ACC112 (cell line): ENCODE results near the gene FAM9B.

Experiments
- H2AFZ ChIP-seq: fragments of 200-600 bp; sonication (generic); one replicate; pipeline ENCODE4 v1.6.0; 2017; ENCODE audit warnings: antibody characterized with exemption, low read length; ENCODE audit not compliant: unreplicated experiment
- H3K27ac ChIP-seq: fragments of 200-600 bp; sonication (generic); 2 replicates; pipeline ENCODE4 v1.5.1; 2014; ENCODE audit warnings: low read depth, mild to moderate bottlenecking, antibody characterized with exemption, low read length, moderate library complexity
- H3K27me3 ChIP-seq: fragments of 200-600 bp; sonication (generic); 2 replicates; pipeline ENCODE4 v1.6.1; 2014; ENCODE audit warnings: mild to moderate bottlenecking, antibody characterized with exemption, low read length, moderate library complexity, mixed read lengths; ENCODE audit not compliant: insufficient read depth
- H3K36me3 ChIP-seq: fragments of 200-600 bp; sonication (generic); 2 replicates; pipeline ENCODE4 v1.6.1; 2016; ENCODE audit warnings: mild to moderate bottlenecking, antibody characterized with exemption, low read length, moderate library complexity, mixed read lengths; ENCODE audit not compliant: insufficient read depth
- H3K4me1 ChIP-seq: fragments of 200-600 bp; sonication (generic); one replicate; pipeline ENCODE4 v1.6.1; 2016; ENCODE audit warnings: low read length, mixed read lengths; ENCODE audit not compliant: insufficient read depth, unreplicated experiment, control insufficient read depth
- H3K4me3 ChIP-seq: fragments of 200-600 bp; sonication (generic); 2 replicates; pipeline ENCODE4 v1.5.1; 2014; ENCODE audit warnings: mild to moderate bottlenecking, low read depth, low read length
- H3K79me2 ChIP-seq: fragments of 200-600 bp; sonication (generic); one replicate; pipeline ENCODE4 v1.6.0; 2016; ENCODE audit warnings: low read length; ENCODE audit not compliant: control insufficient read depth, unreplicated experiment, insufficient read depth

The FAM9B gene

DNA sequence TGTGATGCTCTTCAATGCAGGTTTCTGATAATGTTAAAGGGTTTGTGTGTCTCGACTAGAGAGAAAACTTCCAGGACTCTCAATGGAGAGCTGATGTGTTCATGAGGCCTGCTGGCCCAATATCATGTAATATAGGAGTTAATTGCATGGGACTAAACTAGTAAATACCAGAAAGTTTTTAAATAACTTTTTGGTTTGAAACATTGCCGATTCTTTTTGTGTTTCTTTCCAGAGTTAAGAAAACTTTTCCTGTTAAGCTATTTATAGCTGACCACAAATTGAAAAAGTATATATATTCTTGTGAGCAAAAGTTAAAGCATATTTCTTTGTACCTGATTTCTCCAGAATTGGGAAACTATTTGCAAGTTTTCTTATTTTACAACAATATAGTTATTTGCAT, 49.7 kb downstream of the FAM9B start:
- H3K4me3 ChIP-seq, result no peak overlapping the region
- H3K4me1 ChIP-seq, result no peaks in the 10 kb centered on the region

DNA sequence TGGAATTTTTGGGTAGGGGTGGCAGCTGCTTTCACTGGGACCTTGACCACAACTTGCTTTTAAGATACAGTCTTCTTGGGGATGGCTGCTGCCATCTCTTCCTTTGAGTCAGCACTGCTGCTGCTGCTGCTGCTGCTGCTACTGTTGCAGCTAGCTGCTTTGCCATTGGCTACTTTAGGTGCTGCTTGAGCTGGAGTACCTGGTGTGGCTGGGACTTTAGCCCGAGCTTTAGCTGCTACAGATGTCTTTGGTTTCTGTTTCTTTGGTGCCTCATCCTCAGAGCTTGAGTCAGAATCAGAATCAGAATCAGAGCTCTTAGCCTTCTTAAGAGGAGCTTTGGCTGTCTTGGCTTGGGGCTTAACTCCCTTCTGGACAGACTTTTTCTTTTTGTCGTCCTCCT, 52.2 kb downstream of the FAM9B start:
- Histone ChIP-seq H3K27ac (no peak overlapping the region), H3K36me3 (no peaks in the 10 kb centered on the region), H3K4me3 (no peak overlapping the region), H3K79me2 (no peaks in the 10 kb centered on the region), H3K4me1 (no peaks in the 10 kb centered on the region), H2AFZ (no peak overlapping the region), H3K27me3 (peaks cover 5% of the 10 kb centered on the region; the same call in 1 of the 2 replicates)

More for the DNA sequence above, 49.7 kb downstream of the FAM9B start:
- no peaks in the 10 kb centered on the region for H3K79me2 ChIP-seq
- no peaks in the 10 kb centered on the region for H3K36me3 ChIP-seq
- no peak overlapping the region for H3K27ac ChIP-seq
- H3K27me3 ChIP-seq, result peaks cover 5% of the 10 kb centered on the region; the same call in 1 of the 2 replicates
- no peak overlapping the region for H2AFZ ChIP-seq

DNA sequence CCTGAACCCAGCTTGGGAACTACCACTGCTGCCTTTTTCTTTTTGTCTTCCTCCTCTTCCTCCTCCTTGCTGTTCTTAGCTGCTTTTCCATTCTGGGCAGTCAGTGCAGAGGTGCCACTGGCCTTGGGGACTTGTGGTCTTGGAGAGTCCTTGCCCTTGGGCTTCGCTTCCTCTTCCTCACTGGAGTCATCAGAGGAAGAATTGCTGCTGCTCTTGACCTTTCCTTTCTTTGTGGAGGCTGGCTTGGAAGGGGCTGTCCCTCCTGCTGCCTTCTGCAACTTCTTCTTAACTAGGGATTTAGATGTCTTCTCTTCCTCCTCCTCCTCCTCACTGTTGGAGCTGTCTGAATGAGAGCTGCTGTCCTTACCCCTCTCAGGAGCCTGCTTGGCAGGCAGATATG, 53.2 kb downstream of the FAM9B start:
- Histone ChIP-seq H3K79me2 (no peaks in the 10 kb centered on the region), H3K27me3 (peaks cover 5% of the 10 kb centered on the region; the same call in 1 of the 2 replicates), H3K27ac (no peak overlapping the region), H3K4me3 (no peak overlapping the region), H3K4me1 (no peaks in the 10 kb centered on the region), H3K36me3 (no peaks in the 10 kb centered on the region), H2AFZ (no peak overlapping the region)
